ENCODE measurements around the gene TYSND1. TPM values are rescaled to one million over a fixed set of nuclear protein-coding genes. Genes with fewer than 3 reads are reported as not detected.

TYSND1 gene
- total RNA-seq, 1 experiment from 2014 or later, result 13.6 TPM

DNA sequence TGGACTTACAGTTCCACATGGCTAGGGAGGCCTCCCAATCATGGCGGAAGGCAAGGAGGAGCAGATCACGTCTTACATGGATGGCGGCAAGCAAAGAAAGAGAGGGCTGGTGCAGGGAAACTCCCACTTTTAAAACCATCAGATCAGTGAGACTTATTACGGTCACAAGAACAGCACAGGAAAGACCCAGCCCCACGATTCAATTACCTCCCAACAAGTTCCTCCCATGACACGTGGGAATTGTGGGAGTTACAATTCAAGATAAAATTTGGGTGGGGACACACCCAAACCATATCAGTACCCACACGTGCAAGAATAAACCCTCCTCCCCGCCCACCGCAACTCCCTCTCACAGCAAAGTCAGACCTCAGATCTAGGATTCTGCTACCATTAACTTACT is 9.4 kb downstream of the TYSND1 start (continued):
- TF ChIP-seq, protein P1, sequence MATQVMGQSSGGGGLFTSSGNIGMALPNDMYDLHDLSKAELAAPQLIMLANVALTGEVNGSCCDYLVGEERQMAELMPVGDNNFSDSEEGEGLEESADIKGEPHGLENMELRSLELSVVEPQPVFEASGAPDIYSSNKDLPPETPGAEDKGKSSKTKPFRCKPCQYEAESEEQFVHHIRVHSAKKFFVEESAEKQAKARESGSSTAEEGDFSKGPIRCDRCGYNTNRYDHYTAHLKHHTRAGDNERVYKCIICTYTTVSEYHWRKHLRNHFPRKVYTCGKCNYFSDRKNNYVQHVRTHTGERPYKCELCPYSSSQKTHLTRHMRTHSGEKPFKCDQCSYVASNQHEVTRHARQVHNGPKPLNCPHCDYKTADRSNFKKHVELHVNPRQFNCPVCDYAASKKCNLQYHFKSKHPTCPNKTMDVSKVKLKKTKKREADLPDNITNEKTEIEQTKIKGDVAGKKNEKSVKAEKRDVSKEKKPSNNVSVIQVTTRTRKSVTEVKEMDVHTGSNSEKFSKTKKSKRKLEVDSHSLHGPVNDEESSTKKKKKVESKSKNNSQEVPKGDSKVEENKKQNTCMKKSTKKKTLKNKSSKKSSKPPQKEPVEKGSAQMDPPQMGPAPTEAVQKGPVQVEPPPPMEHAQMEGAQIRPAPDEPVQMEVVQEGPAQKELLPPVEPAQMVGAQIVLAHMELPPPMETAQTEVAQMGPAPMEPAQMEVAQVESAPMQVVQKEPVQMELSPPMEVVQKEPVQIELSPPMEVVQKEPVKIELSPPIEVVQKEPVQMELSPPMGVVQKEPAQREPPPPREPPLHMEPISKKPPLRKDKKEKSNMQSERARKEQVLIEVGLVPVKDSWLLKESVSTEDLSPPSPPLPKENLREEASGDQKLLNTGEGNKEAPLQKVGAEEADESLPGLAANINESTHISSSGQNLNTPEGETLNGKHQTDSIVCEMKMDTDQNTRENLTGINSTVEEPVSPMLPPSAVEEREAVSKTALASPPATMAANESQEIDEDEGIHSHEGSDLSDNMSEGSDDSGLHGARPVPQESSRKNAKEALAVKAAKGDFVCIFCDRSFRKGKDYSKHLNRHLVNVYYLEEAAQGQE (IDR thresholded peaks at IDR 0.05; ENCODE audit: low read depth), result no peak
- TF ChIP-seq RAD21 (IDR thresholded peaks at IDR 0.05; ENCODE audit: low read depth) (no peak), EGR1 (IDR thresholded peaks at IDR 0.05; ENCODE audit: low read depth) (no peak), YY1 (IDR thresholded peaks at IDR 0.05; ENCODE audit: extremely low read depth, insufficient replicate concordance, low read depth, low read length) (no peak), JUND (IDR thresholded peaks at IDR 0.05) (no peak), CBX3 (IDR thresholded peaks at IDR 0.05; ENCODE audit: low read depth) (no peak), CEBPB (IDR thresholded peaks at IDR 0.05; ENCODE audit: low read depth) (no peak), EZH2phosphoT487 (IDR thresholded peaks at IDR 0.05; ENCODE audit: borderline replicate concordance) (no peak), SIN3A (IDR thresholded peaks at IDR 0.05; ENCODE audit: low read depth) (no peak)

DNA sequence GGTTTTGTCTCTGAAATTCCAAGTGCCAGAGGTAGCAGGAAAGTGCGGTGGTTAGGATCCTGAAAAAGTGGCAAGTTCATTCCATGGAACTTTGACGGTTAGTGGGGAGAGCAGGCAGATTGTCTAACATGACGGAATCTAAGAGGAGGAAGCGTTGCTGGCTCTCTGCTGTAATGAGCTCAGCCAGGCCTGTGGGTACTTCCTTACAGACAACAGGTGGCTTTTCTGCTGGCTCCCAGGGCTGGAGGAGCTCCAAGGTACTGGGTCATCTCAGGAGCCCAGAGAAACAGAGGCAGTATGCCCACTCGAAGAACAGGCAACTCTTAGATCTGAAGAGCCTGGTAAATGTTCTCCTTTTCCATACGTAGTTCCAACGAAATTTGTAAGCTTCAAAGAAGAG is 10.8 kb downstream of the TYSND1 start:
- no peaks in the 10 kb centered on the region for H3K9me2 ChIP-seq (ENCODE audit: insufficient read depth)
- no peak for DNase-seq (ENCODE audit: low read depth, low spot score)
- no peaks in the 10 kb centered on the region for H4K20me1 ChIP-seq (ENCODE audit: insufficient read depth)
- RAD21 ChIA-PET (ENCODE audit: low non-redundant PET in 1 of 2, low total read pairs in 2 of 2, uncharacterized antibody in 2 of 2, unreplicated experiment in 2 of 2), result no interaction called here
- intact Hi-C loops (cut with micrococcal nuclease), result no loop called here
- CTCF ChIA-PET, result interaction anchor here (3.6 kb wide), 1 partner anchor 11 kb away, joined by 23 read pairs; the partner anchor contains the start of gene TYSND1
- H3K79me2 ChIP-seq (ENCODE audit: insufficient read depth, low read length), result peaks cover 19% of the 10 kb centered on the region
- ATAC-seq, result no peak
- no peak overlapping the region for H3K4me3 ChIP-seq (replicated peaks in 1 of 2; ENCODE audit: low read depth in 1 of 2, low read length in 2 of 2)
- no peak overlapping the region for H2AFZ ChIP-seq (ENCODE audit: low read depth, low read length, poor library complexity, severe bottlenecking)
- H3K27ac ChIP-seq (ENCODE audit: low read depth, low read length), result no peak overlapping the region
- no TSS peak for BruUV-seq (replicated peaks)
- H3K36me3 ChIP-seq (ENCODE audit: control insufficient read depth in 1 of 2, insufficient read depth in 2 of 2, low read length in 2 of 2), result no peaks in the 10 kb centered on the region
- H3K9me3 ChIP-seq (ENCODE audit: control insufficient read depth in 1 of 2, insufficient read depth in 1 of 2, low read depth in 1 of 2, low read length in 2 of 2), result no peaks in the 10 kb centered on the region
- H3K4me2 ChIP-seq (ENCODE audit: low read length), result no peak overlapping the region
- H3K27me3 ChIP-seq (ENCODE audit: insufficient read depth, low read length), result no peaks in the 10 kb centered on the region
- no peak overlapping the region for H3K9ac ChIP-seq (ENCODE audit: low read length)
- POLR2A ChIA-PET, result interaction anchor here (1.0 kb wide), 1 partner anchor 11 kb away, joined by 4 read pairs; the partner anchor contains the start of gene TYSND1
- peaks cover 25 to 51% of the 10 kb centered on the region in 2 experiments for H3K4me1 ChIP-seq (ENCODE audit: control insufficient read depth in 1 of 2, insufficient read depth in 2 of 2, low read length in 2 of 2)
- TF ChIP-seq EZH2 (IDR thresholded peaks at IDR 0.05) (no peak), CBX3 (IDR thresholded peaks at IDR 0.05; ENCODE audit: low read depth) (no peak), EZH2phosphoT487 (IDR thresholded peaks at IDR 0.05; ENCODE audit: borderline replicate concordance) (no peak), YY1 (IDR thresholded peaks at IDR 0.05; ENCODE audit: extremely low read depth, insufficient replicate concordance, low read depth, low read length) (no peak), SP1 (IDR thresholded peaks at IDR 0.05; ENCODE audit: low read depth) (no peak), RAD21 (IDR thresholded peaks at IDR 0.05; ENCODE audit: low read depth) (no peak), CEBPB (IDR thresholded peaks at IDR 0.05; ENCODE audit: low read depth) (no peak)
- TF ChIP-seq, protein P2, sequence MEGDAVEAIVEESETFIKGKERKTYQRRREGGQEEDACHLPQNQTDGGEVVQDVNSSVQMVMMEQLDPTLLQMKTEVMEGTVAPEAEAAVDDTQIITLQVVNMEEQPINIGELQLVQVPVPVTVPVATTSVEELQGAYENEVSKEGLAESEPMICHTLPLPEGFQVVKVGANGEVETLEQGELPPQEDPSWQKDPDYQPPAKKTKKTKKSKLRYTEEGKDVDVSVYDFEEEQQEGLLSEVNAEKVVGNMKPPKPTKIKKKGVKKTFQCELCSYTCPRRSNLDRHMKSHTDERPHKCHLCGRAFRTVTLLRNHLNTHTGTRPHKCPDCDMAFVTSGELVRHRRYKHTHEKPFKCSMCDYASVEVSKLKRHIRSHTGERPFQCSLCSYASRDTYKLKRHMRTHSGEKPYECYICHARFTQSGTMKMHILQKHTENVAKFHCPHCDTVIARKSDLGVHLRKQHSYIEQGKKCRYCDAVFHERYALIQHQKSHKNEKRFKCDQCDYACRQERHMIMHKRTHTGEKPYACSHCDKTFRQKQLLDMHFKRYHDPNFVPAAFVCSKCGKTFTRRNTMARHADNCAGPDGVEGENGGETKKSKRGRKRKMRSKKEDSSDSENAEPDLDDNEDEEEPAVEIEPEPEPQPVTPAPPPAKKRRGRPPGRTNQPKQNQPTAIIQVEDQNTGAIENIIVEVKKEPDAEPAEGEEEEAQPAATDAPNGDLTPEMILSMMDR (IDR thresholded peaks at IDR 0.05 in 2 of 3, conservative IDR thresholded peaks at IDR 0.05 in 1 of 3; ENCODE audit: borderline replicate concordance in 1 of 3, insufficient read depth in 1 of 3, low read depth in 2 of 3, low read length in 2 of 3), result no peak
- TF ChIP-seq, protein P3, sequence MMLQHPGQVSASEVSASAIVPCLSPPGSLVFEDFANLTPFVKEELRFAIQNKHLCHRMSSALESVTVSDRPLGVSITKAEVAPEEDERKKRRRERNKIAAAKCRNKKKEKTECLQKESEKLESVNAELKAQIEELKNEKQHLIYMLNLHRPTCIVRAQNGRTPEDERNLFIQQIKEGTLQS (IDR thresholded peaks at IDR 0.05), result no peak

All from HCT116 (cell line).